RWPE2 (cell line): ENCODE results near the gene PAK3.

ENCODE experiments used
- ATAC-seq: fragments of 200-7000 bp; cut with Tn5 transposase; 3 replicates; pipeline ENCODE4 v1.9.1; 2021; ENCODE audit warnings: low read depth
- DNase-seq: peaks from one replicate; pipeline ENCODE4 v3.0.0-alpha.2; 2020; ENCODE audit warnings: low spot score
- H3K27ac ChIP-seq: fragments of 450-650 bp; 2 replicates; pipeline ENCODE4 v1.5.1; 2017; ENCODE audit warnings: mild to moderate bottlenecking; ENCODE audit not compliant: poor library complexity, severe bottlenecking
- H3K27me3 ChIP-seq: fragments of 250-450 bp; sonication (Bioruptor Pico); 2 replicates; pipeline ENCODE4 v1.5.1; 2021; ENCODE audit warnings: mild to moderate bottlenecking, moderate library complexity; ENCODE audit not compliant: insufficient read depth, poor library complexity, severe bottlenecking
- H3K36me3 ChIP-seq: fragments of 250-450 bp; sonication (Bioruptor Pico); 2 replicates; pipeline ENCODE4 v1.5.1; 2020; ENCODE audit warnings: low read depth, mild to moderate bottlenecking, moderate library complexity
- H3K4me1 ChIP-seq: fragments of 250-450 bp; sonication (Bioruptor Pico); 2 replicates; pipeline ENCODE4 v1.5.1; 2021; ENCODE audit warnings: mild to moderate bottlenecking, moderate library complexity; ENCODE audit not compliant: insufficient read depth, poor library complexity, severe bottlenecking
- H3K4me3 ChIP-seq: fragments of 250-450 bp; sonication (Bioruptor Pico); 2 replicates; pipeline ENCODE4 v1.5.1; 2021; ENCODE audit warnings: mild to moderate bottlenecking, moderate library complexity; ENCODE audit not compliant: severe bottlenecking
- H3K9me3 ChIP-seq: fragments of 250-450 bp; sonication (Bioruptor Pico); 2 replicates; pipeline ENCODE4 v1.5.1; 2021; ENCODE audit warnings: mild to moderate bottlenecking, moderate library complexity; ENCODE audit not compliant: severe bottlenecking
- TF ChIP-seq, protein P1 (sequence below): fragments of 450-650 bp; IDR thresholded peaks from one replicate; pipeline ENCODE4 v1.5.1; 2017; ENCODE audit warnings: mild to moderate bottlenecking, moderate library complexity; ENCODE audit not compliant: poor library complexity, severe bottlenecking

The PAK3 gene

DNA sequence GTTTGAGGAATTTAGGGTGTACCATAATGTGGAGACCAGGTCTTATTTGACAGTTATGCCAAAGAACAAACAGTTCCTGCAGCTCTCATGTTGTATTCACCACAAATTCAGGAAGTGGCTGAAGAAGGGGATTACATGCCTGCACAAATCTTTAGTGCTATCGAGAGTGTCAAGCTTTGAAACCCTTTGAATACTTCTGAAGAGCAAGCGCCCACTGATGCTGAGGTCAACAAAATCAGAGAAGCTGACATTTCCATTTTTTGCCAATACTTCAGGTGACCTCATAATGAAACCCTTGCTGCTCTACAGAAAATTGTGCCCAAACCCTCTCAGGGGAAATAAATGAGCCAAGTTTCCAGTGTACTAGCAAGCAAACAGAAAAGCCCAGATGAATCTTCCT is 28.4 kb downstream of the PAK3 start:
- TF ChIP-seq, protein P1, sequence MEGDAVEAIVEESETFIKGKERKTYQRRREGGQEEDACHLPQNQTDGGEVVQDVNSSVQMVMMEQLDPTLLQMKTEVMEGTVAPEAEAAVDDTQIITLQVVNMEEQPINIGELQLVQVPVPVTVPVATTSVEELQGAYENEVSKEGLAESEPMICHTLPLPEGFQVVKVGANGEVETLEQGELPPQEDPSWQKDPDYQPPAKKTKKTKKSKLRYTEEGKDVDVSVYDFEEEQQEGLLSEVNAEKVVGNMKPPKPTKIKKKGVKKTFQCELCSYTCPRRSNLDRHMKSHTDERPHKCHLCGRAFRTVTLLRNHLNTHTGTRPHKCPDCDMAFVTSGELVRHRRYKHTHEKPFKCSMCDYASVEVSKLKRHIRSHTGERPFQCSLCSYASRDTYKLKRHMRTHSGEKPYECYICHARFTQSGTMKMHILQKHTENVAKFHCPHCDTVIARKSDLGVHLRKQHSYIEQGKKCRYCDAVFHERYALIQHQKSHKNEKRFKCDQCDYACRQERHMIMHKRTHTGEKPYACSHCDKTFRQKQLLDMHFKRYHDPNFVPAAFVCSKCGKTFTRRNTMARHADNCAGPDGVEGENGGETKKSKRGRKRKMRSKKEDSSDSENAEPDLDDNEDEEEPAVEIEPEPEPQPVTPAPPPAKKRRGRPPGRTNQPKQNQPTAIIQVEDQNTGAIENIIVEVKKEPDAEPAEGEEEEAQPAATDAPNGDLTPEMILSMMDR = no peak
- DNase-seq = no peak
- no peaks in the 10 kb centered on the region for H3K9me3 ChIP-seq
- no peak overlapping the region for H3K4me3 ChIP-seq
- no peaks in the 10 kb centered on the region for H3K27me3 ChIP-seq
- no peaks in the 10 kb centered on the region for H3K4me1 ChIP-seq
- no peak overlapping the region for H3K27ac ChIP-seq
- ATAC-seq = no peak
- H3K36me3 ChIP-seq = no peaks in the 10 kb centered on the region

DNA sequence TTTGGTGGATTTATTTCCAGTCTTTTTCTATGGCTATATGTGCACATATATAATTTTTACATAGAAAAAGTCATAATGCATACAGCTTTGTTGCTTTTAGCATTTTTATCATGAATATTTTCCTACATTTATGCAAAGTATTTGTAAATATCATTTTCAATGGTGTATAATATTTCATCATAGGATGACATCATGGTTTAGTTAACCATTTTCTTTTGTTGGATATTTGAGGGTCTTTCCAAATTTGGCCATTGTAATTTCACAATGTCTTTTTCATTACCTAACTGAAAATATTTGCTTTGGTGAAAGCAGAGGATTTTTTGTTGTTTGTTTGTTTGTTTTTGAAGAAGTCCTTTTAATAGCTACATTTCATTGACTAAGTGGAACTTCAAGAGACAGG is 31.0 kb downstream of the PAK3 start:
- TF ChIP-seq, protein P1 = no peak

DNA sequence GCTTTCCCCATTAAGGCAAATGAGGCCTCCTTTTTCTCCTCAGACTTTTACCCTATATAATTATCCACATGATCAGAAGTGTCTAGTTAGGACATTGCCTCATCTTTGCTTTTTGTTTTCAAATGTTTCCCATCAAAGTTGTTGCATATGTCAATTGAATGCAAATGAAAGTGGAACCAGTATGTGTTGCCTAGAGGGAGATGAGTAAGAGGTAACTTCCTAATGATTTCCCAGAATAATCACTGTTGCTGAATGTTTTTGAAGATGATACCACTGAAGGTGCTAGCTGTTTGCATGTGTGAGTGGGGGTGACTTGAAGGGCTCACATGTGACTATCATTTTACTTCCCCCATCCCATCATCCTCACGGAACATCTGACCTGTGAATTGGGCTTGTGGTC is 33.9 kb downstream of the PAK3 start:
- Histone ChIP-seq H3K27me3 (no peaks in the 10 kb centered on the region), H3K9me3 (no peaks in the 10 kb centered on the region), H3K4me1 (no peaks in the 10 kb centered on the region), H3K27ac (no peak overlapping the region), H3K36me3 (no peaks in the 10 kb centered on the region), H3K4me3 (no peak overlapping the region)
- no peak for ATAC-seq
- DNase-seq = no peak
- TF ChIP-seq, protein P1 = no peak

More for the DNA sequence above, 31.0 kb downstream of the PAK3 start:
- H3K27ac ChIP-seq = no peak overlapping the region
- no peaks in the 10 kb centered on the region for H3K9me3 ChIP-seq
- no peak for DNase-seq
- no peaks in the 10 kb centered on the region for H3K36me3 ChIP-seq
- no peaks in the 10 kb centered on the region for H3K27me3 ChIP-seq
- no peak overlapping the region for H3K4me3 ChIP-seq
- no peaks in the 10 kb centered on the region for H3K4me1 ChIP-seq
- ATAC-seq = no peak

DNA sequence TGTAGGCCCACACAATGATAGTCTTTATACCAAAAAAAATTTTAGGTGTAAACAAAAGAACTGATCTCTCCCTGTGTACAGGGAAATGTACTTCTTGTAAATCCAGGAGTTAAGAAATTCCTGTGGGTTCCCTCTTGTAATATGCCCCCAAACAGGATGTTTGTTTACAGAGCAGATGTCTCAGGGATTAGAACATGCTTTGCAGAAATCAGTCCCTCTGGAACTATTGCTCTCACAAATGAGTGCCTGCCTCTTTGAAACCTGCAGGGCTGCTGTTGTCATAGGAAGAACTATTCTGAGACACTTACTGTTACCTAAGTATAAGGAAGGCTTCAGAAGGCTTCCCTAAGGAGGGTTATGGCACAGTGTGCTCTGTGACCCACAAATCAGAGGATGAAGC is 35.6 kb downstream of the PAK3 start:
- Histone ChIP-seq H3K4me1 (no peaks in the 10 kb centered on the region), H3K27me3 (no peaks in the 10 kb centered on the region), H3K36me3 (no peaks in the 10 kb centered on the region), H3K27ac (no peak overlapping the region), H3K9me3 (no peaks in the 10 kb centered on the region), H3K4me3 (no peak overlapping the region)
- DNase-seq (no peak), ATAC-seq (no peak)
- TF ChIP-seq, protein P1 = no peak

DNA sequence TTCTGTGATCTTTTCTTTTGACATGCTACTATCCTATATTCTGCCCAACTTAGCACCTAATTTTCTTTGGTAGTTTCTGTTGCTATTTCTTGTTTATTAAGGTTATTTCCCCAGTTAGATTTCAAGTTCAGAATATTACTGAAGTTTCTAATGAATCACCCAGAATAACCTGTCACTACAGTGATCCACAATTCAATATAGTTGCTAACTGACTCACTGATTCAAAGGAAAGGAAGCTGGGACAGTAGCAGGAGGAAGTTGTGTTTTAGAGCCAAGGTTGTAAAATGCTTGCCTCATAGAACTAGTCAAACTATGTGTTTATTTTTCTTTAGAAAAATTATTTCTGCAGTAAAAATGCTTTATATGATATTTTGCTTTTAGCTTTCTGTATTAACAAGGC is 37.4 kb downstream of the PAK3 start:
- ATAC-seq = no peak; the same call in 2 of the 3 replicates

More for the DNA sequence above, 37.4 kb downstream of the PAK3 start:
- no peaks in the 10 kb centered on the region for H3K9me3 ChIP-seq
- TF ChIP-seq, protein P1 = no peak
- H3K36me3 ChIP-seq = no peaks in the 10 kb centered on the region
- H3K4me1 ChIP-seq = no peaks in the 10 kb centered on the region
- H3K4me3 ChIP-seq = no peak overlapping the region
- H3K27me3 ChIP-seq = no peaks in the 10 kb centered on the region
- no peak overlapping the region for H3K27ac ChIP-seq
- DNase-seq = no peak
